CD4-positive, alpha-beta T cell treated with Interleukin-15 for 1 hour (primary cell): ENCODE measurements around the gene WNT9A.
A peak's percentile ranks its signal among the peaks of the same experiment; 100 is the strongest.
"Not testable (repeated sequence)": the region's sequence is repeated elsewhere in the genome, so short reads cannot be mapped to it uniquely, and the experiment has no call there.

ENCODE experiments used
- DNase-seq: peaks from one replicate; pipeline ENCODE4 v3.0.0-alpha.2; 2020

WNT9A gene, protein sequence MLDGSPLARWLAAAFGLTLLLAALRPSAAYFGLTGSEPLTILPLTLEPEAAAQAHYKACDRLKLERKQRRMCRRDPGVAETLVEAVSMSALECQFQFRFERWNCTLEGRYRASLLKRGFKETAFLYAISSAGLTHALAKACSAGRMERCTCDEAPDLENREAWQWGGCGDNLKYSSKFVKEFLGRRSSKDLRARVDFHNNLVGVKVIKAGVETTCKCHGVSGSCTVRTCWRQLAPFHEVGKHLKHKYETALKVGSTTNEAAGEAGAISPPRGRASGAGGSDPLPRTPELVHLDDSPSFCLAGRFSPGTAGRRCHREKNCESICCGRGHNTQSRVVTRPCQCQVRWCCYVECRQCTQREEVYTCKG

DNA sequence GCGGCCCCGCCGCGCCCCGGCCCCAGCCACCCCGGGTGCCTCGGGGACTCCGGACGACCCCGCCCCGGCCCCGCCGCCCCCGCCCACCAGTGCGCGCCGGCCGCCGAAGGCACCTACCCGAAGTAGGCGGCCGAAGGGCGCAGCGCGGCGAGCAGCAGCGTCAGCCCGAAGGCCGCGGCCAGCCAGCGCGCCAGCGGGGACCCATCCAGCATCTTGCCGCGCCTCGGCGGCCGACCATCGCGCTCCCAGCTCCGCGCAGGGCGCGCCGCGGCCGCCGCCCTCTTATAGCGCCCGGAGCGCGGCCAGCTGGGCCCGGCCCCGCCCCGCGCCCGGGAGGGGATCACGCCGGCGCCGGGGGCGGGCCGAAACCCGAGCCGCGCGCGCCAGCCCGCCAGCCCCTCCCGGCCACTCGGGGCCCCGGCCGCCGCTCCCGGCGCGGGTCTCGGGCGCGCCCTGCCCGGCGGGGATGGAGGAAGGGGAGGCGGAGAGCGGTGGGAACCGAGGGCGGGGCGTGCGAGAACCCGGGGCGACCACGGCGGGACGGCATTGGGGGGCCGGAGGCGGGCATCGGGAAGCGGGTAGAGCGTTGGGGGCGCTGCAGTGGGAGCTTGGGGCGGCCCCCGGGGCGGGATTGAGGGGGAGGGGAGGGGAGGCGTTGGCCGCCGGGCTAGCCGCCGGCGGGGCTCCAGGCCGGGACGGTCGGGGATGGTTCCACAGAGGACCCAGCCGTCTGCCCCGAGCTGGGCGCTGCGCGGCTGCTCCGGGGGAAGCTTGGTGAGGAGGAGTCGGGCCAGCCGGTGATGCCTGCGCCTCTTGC is at the start of gene WNT9A:
TSS of gene WNT9A (minus strand) at position 257 of the 817 bp plus-strand sequence. CDS start at position 212, 45 bp downstream.
- no peak for DNase-seq

DNA sequence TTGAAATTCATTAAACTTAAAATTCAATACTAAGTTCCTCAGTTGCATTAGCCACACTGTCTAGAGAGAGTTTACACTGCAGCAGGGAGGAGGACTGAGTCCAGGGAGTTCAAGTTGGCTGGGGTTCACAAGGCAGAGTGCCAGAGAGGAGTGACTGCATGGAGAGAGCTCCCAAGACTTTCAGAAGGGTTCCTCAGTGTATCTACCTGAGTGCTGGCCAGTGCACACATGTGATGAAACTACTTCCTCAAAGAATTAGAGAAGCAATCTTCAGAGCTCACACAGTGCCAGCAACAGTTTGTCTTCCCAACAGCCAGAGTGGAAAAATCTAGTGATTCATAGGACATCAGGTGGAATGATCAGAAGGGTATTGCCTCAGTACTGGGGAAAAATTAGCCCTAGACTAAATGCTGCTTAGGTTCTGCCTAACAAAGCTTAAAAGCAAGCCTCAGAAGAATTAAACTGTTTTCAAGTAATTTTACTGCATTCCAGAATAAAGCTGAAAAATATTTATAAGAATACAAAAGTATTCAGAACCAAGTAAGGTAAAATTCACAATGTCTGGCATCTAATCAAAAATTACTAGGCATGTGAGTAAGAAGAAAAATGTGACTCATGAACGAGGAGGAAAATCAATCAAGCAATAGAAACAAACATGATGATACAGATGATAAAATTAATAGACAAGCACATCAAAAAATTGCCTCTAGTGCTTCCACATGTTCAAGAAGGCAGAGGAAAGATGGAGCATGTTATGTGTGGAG is 48.6 kb upstream of the WNT9A start:
- no peak for DNase-seq

DNA sequence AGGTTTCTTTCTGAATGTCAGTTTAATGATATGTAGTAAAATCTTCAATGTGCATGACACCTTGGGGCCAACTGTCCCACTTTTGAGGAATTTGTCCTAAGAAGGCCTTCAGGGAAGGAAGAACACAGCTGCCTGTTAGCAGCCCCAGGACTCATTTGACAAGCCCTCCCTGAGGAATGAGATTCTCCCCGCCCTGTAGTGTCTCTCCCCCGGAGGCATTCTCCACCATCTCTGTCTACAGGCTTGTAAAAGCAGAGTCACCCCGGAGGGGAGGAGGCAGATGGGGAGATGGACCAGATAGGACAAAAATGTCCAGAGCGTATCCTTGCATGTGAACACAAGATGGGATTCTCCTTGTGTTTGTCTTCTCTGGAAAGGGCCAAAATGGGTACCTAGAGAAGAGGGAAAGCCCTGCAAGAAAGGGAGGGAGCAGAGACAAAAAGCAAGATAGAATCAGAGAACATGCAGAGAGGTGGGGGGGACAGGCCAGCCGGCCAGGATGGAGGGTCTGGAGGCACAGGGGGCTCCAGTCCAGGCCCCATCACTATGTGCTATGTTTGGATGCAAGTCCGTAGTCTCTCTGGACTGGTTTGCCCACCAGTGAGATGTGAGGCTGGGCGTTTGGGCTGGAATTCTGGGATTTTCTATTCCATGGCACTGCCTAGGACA is 47.0 kb upstream of the WNT9A start:
- no peak for DNase-seq

DNA sequence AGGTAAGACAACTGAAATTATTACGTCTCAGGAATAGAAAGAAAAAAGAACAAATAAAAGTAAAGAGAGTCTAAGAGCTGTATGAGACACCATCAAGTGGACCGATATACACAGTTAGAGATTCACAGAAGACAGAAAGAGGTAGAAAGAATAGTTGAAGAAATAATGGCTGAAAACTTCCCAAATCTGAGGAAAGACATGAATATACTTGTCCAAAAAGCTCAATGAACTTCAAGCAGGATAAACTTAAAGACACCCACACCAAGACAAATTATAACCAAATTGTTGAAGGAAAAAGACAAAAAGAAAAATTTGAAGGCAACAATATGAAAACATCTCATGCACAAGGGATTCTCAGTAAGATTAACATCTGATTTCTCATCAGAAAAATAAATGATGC is 39.4 kb upstream of the WNT9A start:
- no peak for DNase-seq

DNA sequence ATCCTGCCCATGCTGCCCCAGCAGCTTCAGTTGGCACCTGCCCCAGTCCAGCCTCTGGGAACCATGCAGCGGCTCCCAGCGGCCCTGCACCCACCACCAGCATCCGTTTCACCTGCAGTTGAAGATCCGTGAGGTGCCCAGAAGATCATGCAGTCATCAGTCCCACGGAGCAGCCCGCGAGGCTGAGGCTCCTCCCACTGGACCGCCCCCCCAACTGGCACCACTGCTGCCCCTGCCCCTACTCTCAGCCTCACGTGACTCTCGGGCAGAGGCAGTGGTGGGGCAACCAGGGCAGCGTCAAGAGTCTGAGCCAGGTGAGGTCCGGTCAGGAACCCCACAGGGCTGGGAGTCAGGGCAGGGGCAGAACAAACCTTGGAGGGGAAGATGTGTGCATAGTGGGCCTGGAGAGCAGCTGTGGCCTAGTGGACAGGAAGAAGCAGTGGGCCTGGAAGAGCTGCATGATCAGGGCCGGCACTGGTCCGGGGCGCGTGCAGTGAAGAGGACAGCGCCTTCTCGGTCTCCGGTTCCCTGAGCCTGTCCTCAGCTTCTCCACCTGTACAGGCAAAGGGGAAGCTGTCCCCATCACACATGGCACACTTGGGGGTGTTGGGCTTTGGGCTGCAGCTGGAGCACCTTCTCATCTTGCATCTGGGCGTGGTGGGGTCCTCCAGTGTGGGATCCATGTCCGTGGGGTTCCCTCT is 28.0 kb upstream of the WNT9A start:
- not testable (repeated sequence) for DNase-seq

DNA sequence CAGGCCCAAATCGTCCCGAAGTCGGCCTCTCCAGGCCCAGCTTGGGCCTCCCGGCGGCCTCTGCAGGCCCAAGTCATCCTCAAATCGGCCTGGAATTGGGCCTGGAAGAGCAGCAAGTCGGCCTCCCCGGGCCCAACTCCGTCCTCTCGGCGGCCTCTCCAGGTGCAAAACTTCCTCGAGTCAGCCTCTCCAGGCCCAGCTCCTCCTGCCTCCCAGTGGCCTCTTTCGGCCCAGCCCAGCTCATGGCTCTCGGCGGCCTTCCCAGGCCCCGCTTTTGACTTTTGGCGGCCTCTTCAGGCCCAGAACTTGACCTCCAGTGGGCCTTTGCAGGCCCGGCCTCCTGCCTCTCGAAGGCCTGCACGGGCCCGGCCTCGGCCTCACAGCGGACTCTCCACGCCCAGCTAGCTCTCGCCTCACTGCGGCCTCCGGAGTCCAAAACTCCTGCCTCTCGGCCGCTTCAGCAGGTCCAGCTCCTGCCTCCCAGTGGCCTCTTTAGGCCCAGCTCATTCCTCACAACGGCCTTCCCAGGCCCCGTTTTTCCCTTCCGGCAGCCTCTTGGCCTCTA is 26.1 kb upstream of the WNT9A start:
- not testable (repeated sequence) for DNase-seq

DNA sequence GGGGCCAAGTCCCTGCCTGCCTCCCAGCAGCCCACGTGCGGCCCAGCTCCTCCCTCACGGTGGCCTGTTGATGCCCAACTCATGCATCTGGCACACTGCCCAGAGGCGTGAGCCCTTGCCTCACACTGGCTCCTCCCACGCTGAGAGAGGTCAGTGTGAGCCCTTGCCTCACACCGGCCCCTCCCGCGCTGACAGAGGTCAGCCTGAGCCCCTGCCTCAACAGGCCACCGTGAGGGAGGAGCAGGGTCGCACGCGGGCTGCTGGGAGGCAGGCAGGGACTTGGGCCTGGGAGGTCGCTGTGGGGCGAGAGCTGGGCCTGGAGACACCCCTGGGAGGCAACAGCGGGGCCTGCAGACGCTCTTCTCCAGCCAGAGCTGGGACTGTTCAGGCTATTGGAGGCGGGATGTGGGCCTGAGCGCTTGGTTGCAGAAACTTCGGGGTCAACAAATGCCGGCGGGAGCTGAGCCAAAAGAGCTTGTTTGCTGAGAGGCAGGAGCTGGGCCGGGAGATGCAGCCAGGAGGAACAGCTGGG is 25.2 kb upstream of the WNT9A start:
- not testable (repeated sequence) for DNase-seq

DNA sequence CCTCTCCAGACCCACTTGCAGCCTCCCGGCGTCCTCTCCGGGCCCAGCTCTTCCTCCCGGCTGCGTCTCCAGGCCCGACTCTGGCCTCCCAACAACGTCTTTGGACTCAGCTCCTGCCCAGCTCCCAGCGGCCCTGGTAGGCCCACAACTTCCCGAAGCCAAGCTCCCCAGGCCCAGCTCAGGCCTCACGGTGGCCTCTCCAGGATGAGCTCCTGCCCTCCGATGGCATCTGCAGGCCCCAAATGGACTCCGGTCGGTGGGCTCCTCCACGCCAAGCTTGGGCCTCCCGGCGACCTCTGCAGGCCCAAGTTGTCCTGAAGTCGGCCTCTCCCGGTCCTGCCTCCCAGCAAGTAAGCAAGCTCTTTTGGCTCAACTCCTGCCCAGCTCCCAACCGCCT is 24.5 kb upstream of the WNT9A start:
- DNase-seq: not testable (repeated sequence)

DNA sequence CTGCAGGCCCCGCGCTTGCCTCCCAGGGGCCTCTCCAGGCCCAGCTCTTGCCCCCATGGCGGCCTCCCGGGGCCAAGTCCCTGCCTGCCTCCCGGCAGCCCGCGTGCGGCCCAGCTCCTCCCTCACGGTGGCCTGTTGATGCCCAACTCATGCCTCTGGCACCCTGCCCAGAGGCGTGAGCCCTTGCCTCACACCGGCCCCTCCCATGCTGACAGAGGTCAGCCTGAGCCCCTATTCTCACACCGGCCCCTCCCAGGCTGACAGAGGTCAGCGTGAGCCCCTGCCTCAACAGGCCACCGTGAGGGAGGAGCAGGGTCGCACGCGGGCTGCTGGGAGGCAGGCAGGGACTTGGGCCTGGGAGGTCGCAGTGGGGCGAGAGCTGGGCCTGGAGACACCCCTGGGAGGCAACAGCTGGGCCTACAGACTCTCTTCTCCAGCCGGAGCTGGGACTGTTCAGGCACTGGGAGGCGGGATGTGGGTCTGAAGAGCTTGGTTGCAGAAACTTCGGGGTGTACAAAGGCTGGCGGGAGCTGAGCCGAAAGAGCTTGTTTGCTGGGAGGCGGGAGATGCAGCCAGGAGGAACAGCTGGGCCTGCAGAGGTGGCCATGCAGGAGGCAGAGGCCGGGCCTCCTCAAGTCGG is 24.0 kb upstream of the WNT9A start:
- not testable (repeated sequence) for DNase-seq

DNA sequence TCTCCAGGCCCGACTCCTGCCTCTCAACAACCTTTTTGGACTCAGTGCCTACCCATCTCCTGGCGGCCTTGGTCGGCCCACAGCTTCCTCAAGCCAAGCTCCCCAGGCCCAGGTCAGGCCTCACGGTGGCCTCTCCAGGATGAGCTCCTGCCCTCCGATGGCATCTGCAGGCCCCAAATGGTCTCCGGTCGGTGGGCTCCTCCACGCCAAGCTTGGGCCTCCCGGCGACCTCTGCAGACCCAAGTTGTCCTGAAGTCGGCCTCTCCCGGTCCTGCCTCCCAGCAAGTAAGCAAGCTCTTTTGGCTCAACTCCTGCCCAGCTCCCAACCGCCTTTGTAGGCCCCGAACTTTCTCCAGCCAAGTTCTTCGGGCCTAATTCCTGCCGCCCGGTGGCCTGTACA is 23.5 kb upstream of the WNT9A start:
- not testable (repeated sequence) for DNase-seq

DNA sequence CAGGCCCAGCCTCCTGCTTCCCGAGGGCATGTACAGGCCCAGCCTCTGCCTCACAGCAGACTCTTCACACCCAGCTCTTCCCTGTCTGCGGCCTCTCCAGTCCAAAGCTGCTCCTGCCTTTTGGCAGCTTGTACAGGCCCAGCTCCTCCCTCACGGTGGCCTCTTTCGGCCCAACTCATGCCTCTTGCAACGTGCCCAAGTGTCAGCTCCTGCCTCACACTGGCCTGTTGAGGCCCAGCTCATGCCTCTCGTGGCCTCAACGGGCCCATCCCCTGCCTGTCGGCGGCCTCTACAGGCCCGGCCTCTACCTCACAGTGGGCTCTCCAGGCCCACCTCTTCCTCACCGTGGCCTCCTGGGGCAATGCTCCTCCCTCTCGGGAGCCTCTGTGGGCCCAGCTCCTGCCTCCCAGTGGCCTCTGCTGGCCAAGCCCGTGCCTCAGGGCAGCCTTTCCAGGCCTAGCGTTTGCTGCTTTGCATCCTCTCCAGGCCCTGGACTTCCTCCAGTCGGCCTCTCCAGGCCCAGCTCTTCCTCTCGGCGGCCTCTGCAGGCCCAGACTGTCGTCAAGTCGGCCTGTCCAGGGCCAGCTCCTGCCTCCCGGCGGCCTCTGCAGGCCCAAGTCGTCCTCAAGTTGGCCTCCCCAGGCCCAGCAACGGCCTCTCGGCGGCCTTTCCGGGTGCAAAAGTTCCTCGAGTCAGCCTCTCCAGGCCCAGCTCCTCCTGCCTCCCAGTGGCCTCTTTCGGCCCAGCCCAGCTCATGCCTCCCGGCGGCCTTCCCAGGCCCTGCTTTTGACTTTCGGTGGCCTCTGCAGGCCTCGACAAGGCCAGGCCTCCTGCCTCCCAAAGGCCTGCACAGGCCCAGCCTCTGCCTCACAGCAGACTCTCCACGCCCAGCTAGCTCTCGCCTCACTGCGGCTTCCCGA is 22.6 kb upstream of the WNT9A start:
- DNase-seq: not testable (repeated sequence)

DNA sequence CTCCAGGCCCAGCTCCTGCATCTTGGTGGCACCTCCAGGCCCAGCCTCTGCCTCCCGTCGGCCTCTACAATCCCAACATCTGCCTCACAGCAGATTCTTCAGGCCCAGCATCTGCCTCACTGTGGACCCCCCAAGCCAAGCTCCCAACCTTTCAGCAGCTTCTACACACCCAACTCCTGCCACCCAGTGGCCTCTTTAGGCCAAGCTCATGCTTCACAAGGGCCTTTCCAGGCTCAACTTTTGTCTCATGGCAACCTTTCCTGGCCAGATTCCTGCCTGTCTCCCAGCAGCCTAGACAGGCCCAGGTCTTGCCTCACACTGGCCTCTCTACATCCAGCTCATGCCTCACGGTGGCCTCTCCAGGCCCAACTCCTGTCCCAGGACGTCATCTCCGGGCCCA is 20.1 kb upstream of the WNT9A start:
- not testable (repeated sequence) for DNase-seq

DNA sequence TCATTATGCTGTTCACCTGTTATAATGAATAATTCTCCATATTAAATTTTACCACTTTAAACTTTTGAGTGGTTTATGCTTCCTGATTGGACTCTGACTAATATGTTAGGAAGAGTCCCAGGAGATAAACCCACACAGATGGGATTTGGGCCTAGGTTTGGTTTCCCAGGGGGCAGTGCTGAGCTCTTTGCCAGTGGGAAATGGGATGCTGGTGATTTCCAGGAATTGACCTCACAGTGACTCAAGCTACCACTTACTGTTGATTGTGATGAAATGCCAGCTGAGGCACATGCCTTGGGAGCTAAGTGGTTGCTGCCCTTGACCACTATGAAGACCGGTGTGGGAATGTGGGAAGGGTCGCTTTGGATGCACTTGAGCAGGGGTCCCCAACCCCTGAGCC is 19.0 kb upstream of the WNT9A start:
- not testable (repeated sequence) for DNase-seq

DNA sequence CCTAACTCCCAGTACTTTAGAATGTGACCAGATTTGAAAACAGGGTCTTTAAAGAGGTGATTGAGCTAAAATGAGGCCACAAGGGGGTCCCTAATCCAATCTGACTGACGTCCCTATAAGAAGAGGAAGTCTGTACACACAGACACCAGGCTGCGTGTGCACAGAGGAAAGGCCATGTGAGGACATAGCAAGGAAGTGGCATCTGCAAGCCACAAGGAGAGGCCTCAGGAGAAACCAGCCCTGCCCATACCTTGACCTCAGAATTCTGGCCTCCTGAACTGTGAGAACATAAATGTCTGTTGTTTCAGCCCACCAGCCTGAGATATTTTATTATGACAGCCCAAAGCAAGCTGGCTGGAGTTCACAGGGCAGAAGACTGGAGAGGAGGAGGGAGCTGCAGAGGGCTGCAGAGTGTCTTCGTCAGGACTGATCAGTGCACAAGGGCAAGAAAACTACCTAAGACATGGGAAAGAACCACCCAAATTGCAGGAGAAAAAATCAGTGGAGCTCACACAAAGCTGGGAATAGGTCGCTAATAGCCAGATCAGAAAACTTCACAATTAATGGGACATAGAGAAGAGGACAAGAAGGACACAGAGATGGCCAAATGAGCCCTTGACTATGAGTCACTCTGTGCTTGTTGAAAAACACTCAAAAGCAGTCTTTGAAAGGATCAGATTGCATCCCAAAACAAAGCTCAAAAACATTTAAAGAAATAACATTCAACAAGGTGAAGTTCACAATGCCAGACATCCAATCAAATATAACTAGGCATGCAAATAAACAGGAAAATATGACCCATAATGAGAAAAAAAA is 14.1 kb upstream of the WNT9A start:
- peak; percentile 12 for DNase-seq

DNA sequence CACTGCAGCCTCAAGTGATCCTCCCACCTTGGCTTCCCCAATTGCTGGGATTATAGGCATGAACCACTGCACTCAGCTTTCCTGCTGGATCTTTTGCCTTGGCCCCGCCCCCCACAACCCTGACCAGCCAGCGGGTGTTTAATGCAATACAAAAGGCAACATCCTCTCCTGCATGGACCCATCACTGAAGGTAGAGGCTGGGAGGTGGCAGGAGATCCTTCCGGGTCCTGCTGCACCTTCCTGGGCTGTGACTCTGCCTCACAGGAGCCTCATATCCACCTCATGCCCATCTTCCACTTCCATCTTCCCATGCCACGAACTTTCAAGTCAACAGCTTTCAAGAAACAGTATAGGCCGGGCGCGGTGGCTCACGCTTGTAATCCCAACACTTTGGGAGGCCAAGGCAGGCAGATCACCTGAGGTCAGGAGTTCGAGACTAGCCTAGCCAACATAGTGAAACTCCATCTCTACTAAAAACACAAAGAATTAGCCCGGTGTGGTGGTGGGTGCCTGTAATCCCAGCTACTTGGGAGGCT is 11.7 kb upstream of the WNT9A start:
- DNase-seq: no peak

DNA sequence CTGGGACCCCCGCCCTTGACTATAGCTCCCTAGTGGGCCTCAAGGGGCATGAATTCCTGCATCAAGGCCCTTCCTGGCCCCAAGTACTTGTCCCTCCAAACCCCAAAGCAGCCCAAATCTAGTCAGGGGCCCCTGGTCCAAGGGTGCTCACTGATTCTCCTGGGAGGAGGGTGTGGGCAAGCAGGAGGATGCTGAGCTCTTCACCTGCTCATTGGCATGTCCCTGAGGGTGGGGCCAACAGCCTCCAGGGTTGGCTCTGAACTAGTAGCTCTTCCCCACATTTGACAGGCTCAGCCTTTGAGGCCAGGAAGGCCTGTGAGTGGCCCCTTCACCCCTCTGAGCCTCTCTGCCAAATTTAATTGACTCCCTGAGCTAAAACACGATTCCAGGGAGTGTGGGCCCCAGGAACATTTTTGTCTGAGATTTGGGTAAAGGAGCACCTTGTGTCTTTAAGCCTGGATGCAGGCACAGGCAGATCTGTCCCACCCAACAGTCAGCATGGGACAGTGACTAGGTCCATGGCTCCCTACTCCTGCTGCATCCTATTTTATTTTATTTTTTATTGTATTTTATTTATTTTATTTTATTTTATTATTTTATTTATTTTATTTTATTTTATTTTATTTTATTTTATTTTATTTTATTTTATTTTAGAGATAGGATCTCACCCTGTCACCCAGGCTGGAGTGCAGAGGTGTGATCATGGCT is 11.0 kb upstream of the WNT9A start:
- no peak for DNase-seq

DNA sequence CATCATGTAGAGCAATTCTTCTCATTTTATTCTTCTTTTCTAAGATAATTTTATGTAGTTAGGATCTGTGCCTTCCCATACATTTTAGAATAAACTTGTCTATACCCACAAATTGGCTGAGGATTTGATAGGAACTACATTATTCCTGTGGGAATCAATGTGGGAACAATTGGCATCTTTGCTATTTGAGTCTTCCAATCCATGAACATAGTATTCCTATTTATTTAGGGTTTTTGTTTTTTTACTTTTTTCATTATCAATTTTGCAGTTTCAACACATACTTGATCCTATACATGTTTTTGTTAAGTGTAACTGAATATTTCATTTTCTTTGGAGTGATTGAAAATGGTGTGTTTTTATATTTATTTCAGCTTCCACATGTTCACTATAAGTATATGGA is 8.1 kb upstream of the WNT9A start:
- DNase-seq: no peak
